ENCODE results near the gene PPCDC. TPM values are rescaled to one million over a fixed set of nuclear protein-coding genes. Genes with fewer than 3 reads are reported as not detected.

Gene PPCDC
- polyA plus RNA-seq, 1 donor (not counting 4 experiments of a cell fraction or from before 2014, with no cell fraction given): 11.9 TPM

DNA sequence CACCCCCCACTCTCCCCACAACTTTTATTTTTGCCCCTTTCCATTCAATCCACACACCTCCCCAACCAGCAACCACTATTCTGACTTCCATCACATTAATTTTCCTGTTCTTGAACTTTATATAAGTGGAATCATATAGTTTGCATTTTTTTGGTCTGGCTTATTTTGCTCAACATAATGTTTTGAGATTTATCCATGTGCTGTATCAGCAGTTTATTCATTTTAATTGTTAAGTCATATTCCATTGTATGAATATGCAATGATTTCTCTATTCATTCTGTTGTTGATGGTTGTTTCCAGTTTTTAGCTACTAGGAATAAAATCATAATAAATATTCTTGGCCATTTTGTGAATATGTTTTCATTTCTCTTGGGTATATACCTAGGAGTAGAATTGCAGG lies 33.9 kb upstream of the PPCDC start:
- no peaks in the 10 kb centered on the region for H3K36me3 ChIP-seq (ENCODE audit: control insufficient read depth in 2 of 2, extremely low read depth in 1 of 2, insufficient read depth in 2 of 2, low read length in 2 of 2)
- H3K4me3 ChIP-seq (ENCODE audit: control insufficient read depth in 2 of 3, extremely low read depth in 1 of 3, insufficient read depth in 2 of 3, low read depth in 1 of 3, low read length in 3 of 3): no peak overlapping the region
- no peak overlapping the region for H2AFZ ChIP-seq (ENCODE audit: control insufficient read depth, low read length)
- H3K27ac ChIP-seq (ENCODE audit: control insufficient read depth, insufficient read depth, low read length): no peak overlapping the region
- peaks cover 4% of the 10 kb centered on the region for H3K4me1 ChIP-seq (ENCODE audit: control insufficient read depth, extremely low read depth, insufficient read depth, low read length)
- H4K20me1 ChIP-seq (ENCODE audit: control insufficient read depth, extremely low read depth, insufficient read depth, low read length): no peaks in the 10 kb centered on the region
- FAIRE-seq (no peak), DNase-seq (ENCODE audit: low read depth, low spot score) (no peak)
- H3K27me3 ChIP-seq (ENCODE audit: control insufficient read depth, extremely low read depth, insufficient read depth, low read length): peaks cover 3% of the 10 kb centered on the region
- H3K79me2 ChIP-seq (ENCODE audit: control insufficient read depth, insufficient read depth, low read length): no peaks in the 10 kb centered on the region
- H3K9me3 ChIP-seq (ENCODE audit: control insufficient read depth, low read depth, low read length): no peaks in the 10 kb centered on the region
- TF ChIP-seq, protein P1, sequence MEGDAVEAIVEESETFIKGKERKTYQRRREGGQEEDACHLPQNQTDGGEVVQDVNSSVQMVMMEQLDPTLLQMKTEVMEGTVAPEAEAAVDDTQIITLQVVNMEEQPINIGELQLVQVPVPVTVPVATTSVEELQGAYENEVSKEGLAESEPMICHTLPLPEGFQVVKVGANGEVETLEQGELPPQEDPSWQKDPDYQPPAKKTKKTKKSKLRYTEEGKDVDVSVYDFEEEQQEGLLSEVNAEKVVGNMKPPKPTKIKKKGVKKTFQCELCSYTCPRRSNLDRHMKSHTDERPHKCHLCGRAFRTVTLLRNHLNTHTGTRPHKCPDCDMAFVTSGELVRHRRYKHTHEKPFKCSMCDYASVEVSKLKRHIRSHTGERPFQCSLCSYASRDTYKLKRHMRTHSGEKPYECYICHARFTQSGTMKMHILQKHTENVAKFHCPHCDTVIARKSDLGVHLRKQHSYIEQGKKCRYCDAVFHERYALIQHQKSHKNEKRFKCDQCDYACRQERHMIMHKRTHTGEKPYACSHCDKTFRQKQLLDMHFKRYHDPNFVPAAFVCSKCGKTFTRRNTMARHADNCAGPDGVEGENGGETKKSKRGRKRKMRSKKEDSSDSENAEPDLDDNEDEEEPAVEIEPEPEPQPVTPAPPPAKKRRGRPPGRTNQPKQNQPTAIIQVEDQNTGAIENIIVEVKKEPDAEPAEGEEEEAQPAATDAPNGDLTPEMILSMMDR (optimal IDR thresholded peaks at IDR 0.05 in 1 of 3, IDR thresholded peaks at IDR 0.05 in 1 of 3, conservative IDR thresholded peaks at IDR 0.05 in 1 of 3; ENCODE audit: extremely low read depth in 1 of 3, insufficient read depth in 2 of 3, low read length in 3 of 3): no peak
- TF ChIP-seq EZH2 (IDR thresholded peaks at IDR 0.05; ENCODE audit: low read length): no peak
- H3K9ac ChIP-seq (ENCODE audit: control insufficient read depth, extremely low read depth, insufficient read depth, low read length): no peak overlapping the region
- no peaks in the 10 kb centered on the region for H3K9me1 ChIP-seq (ENCODE audit: control insufficient read depth, extremely low read depth, insufficient read depth, low read length)
- dilution Hi-C loops (cut with MboI; ENCODE audit: extremely low pct_ligation_motif_present, low sequenced_read_pairs): no loop called here
- H3K4me2 ChIP-seq (ENCODE audit: control insufficient read depth, extremely low read depth, insufficient read depth, low read depth, low read length): no peak overlapping the region

DNA sequence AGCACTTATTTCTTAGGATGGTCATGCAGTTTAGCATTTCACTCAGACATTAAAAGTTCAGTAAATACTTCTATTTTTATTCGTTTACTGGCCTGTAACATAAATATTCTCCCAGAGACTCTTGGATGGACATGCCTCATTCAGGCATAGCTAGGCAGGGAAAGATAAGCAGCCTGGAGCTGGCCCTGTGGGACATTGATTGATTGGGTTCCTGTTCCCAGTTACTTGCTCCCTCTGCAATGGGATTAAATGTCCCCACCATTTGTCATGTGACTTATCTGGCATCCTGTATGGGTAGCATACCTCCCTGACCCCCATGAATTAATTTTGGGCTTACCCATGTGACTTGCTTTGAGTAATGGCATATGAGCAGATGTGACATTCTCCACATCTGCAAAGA lies 30.8 kb upstream of the PPCDC start:
- H3K4me2 ChIP-seq (ENCODE audit: control insufficient read depth, extremely low read depth, insufficient read depth, low read depth, low read length): no peak overlapping the region
- no peaks in the 10 kb centered on the region for H3K79me2 ChIP-seq (ENCODE audit: control insufficient read depth, insufficient read depth, low read length)
- H3K9me3 ChIP-seq (ENCODE audit: control insufficient read depth, low read depth, low read length): no peaks in the 10 kb centered on the region
- no peak overlapping the region for H3K27ac ChIP-seq (ENCODE audit: control insufficient read depth, insufficient read depth, low read length)
- FAIRE-seq (no peak), DNase-seq (ENCODE audit: low read depth, low spot score) (no peak)
- TF ChIP-seq EZH2 (IDR thresholded peaks at IDR 0.05; ENCODE audit: low read length): no peak
- TF ChIP-seq, protein P1 (optimal IDR thresholded peaks at IDR 0.05 in 1 of 3, IDR thresholded peaks at IDR 0.05 in 1 of 3, conservative IDR thresholded peaks at IDR 0.05 in 1 of 3; ENCODE audit: extremely low read depth in 1 of 3, insufficient read depth in 2 of 3, low read length in 3 of 3): no peak
- no peak overlapping the region for H3K4me3 ChIP-seq (ENCODE audit: control insufficient read depth in 2 of 3, extremely low read depth in 1 of 3, insufficient read depth in 2 of 3, low read depth in 1 of 3, low read length in 3 of 3)
- H3K9me1 ChIP-seq (ENCODE audit: control insufficient read depth, extremely low read depth, insufficient read depth, low read length): no peaks in the 10 kb centered on the region
- no peak overlapping the region for H2AFZ ChIP-seq (ENCODE audit: control insufficient read depth, low read length)
- H3K27me3 ChIP-seq (ENCODE audit: control insufficient read depth, extremely low read depth, insufficient read depth, low read length): peaks cover 20% of the 10 kb centered on the region
- no peaks in the 10 kb centered on the region for H3K36me3 ChIP-seq (ENCODE audit: control insufficient read depth in 2 of 2, extremely low read depth in 1 of 2, insufficient read depth in 2 of 2, low read length in 2 of 2)
- dilution Hi-C loops (cut with MboI; ENCODE audit: extremely low pct_ligation_motif_present, low sequenced_read_pairs): no loop called here
- H3K9ac ChIP-seq (ENCODE audit: control insufficient read depth, extremely low read depth, insufficient read depth, low read length): no peak overlapping the region
- H4K20me1 ChIP-seq (ENCODE audit: control insufficient read depth, extremely low read depth, insufficient read depth, low read length): no peaks in the 10 kb centered on the region
- peaks cover 4% of the 10 kb centered on the region for H3K4me1 ChIP-seq (ENCODE audit: control insufficient read depth, extremely low read depth, insufficient read depth, low read length)

Measured in keratinocyte (primary cell).